ENCODE measurements around the gene CDHR4. TPM values are rescaled to one million over a fixed set of nuclear protein-coding genes. Genes with fewer than 3 reads are reported as not detected.

Gene CDHR4
- total and polyA plus RNA-seq, 2 of the 8 experiments (the other 6 are each of a cell fraction or from before 2014, with no cell fraction given): 0.50 to 0.60 TPM

DNA sequence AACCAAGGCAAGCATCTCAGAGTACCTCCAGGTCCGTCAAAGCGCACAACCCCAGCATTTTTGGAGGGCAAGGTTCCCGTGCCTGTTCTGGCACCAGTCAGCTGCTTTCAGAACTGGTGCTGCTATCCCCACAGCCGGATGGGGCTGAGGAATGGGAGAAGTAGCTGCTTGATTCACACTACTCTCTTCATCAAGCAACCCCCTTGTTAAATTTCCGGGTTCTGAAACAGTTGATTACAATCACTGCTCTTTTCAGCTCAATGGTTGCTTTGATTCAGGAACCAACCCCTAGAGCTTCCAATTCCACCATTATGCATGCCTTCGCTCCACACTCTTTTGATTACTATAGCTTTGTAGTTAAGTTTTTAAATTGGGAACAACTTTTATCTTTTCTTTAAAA is 26.3 kb upstream of the CDHR4 start:
- Histone ChIP-seq H3K23me2 (ENCODE audit: low read depth, low read length) (no peaks in the 10 kb centered on the region), H3K4ac (replicated peaks; ENCODE audit: insufficient read length, low read depth, low read length) (no peak overlapping the region), H3K4me3 (ENCODE audit: extremely low read depth in 1 of 4, insufficient read depth in 2 of 4, low read depth in 3 of 4, low read length in 4 of 4) (no peak overlapping the region), H3K79me1 (ENCODE audit: low read depth, low read length) (no peaks in the 10 kb centered on the region), H3K27ac (ENCODE audit: low read depth, low read length) (no peak overlapping the region), H3K18ac (ENCODE audit: extremely low read depth, low read length) (no peak overlapping the region), H3K4me1 (replicated peaks in 1 of 4; ENCODE audit: control insufficient read depth in 3 of 4, insufficient read depth in 4 of 4, low read length in 3 of 4) (no peaks in the 10 kb centered on the region), H4K20me1 (replicated peaks in 1 of 2; ENCODE audit: control insufficient read depth in 1 of 2, insufficient read depth in 2 of 2, low read length in 2 of 2) (peaks cover 0 to 3% of the 10 kb centered on the region in 2 experiments), H4K5ac (ENCODE audit: insufficient read length, low read depth, low read length) (no peak overlapping the region), H3K56ac (replicated peaks; ENCODE audit: insufficient read length, low read depth, low read length) (no peak overlapping the region), H3K36me3 (ENCODE audit: control insufficient read depth in 2 of 4, insufficient read depth in 4 of 4, low read length in 3 of 4) (peaks cover 4 to 24% (median 14%) of the 10 kb centered on the region in 4 experiments; a peak in 6 of 8 replicates), H3K9me3 (ENCODE audit: insufficient read depth in 2 of 2, low read depth in 1 of 2, low read length in 1 of 2) (no peaks in the 10 kb centered on the region), H2AK5ac (ENCODE audit: low read depth, low read length) (no peak overlapping the region), H4K91ac (replicated peaks; ENCODE audit: insufficient read length, low read length) (no peak overlapping the region), H4K8ac (ENCODE audit: extremely low read depth, insufficient read depth, low read length) (no peak overlapping the region), H2BK20ac (ENCODE audit: low read length) (no peak overlapping the region), H2BK5ac (ENCODE audit: low read depth, low read length) (no peak overlapping the region), H3K23ac (ENCODE audit: insufficient read length) (no peak overlapping the region), H2AFZ (ENCODE audit: low read length) (no peak overlapping the region), H3K27me3 (replicated peaks in 1 of 4; ENCODE audit: control insufficient read depth in 3 of 4, extremely low read depth in 1 of 4, insufficient read depth in 3 of 4, low read length in 3 of 4) (no peaks in the 10 kb centered on the region), H2BK120ac (replicated peaks; ENCODE audit: low read depth, low read length) (no peak overlapping the region), H2BK15ac (ENCODE audit: low read length) (no peak overlapping the region), H3K4me2 (ENCODE audit: insufficient read depth in 1 of 2, low read depth in 2 of 2, low read length in 2 of 2) (no peak overlapping the region), H3K9ac (replicated peaks in 1 of 4; ENCODE audit: extremely low read depth in 1 of 4, low read depth in 3 of 4, low read length in 3 of 4) (no peak overlapping the region), H3K79me2 (ENCODE audit: control insufficient read depth in 1 of 2, insufficient read depth in 2 of 2, low read length in 2 of 2) (no peaks in the 10 kb centered on the region), H2BK12ac (ENCODE audit: low read depth, low read length) (no peak overlapping the region), H3K14ac (ENCODE audit: insufficient read length) (no peak overlapping the region)
- ChIA-PET CTCF (ENCODE audit: partially characterized antibody) (interaction anchor here (1.2 to 7.3 kb wide), 5 partner anchors 9 to 86 kb away, joined by 3 to 88 read pairs (median 4); partner anchors contain the start of gene INKA1), POLR2A (ENCODE audit: partially characterized antibody) (interaction anchor here (0.6 to 1.9 kb wide), 4 partner anchors 9 to 107 kb away, joined by 3 to 7 read pairs (median 4); partner anchors contain the start of gene AMIGO3)
- DNase-seq (ENCODE audit: low read depth in 1 of 2, low spot score in 2 of 2) (no peak), FAIRE-seq (no peak)
- TF ChIP-seq CEBPB (IDR thresholded peaks at IDR 0.05; ENCODE audit: low read depth, low read length): no peak
- TF ChIP-seq TEAD4 (IDR thresholded peaks at IDR 0.05; ENCODE audit: low read depth, low read length): no peak
- TF ChIP-seq FOSL1 (IDR thresholded peaks at IDR 0.05; ENCODE audit: insufficient read depth, low read depth, low read length): no peak
- no peak for TF ChIP-seq JUND (IDR thresholded peaks at IDR 0.05; ENCODE audit: low read length)
- TF ChIP-seq SP4 (IDR thresholded peaks at IDR 0.05; ENCODE audit: low read length): no peak
- WGBS, 2 experiments (ENCODE audit: extremely low coverage in 1 of 2, insufficient coverage in 1 of 2, insufficient read length in 1 of 2, insufficient replicate concordance in 2 of 2, low coverage in 1 of 2, low lambda C conversion rate in 2 of 2, missing lambda C conversion rate in 1 of 2): 87% methylated on average over 6 of the region's 6 CpGs; no CpG with 5 or more reads in 1 of the 2 experiments
